ENCODE data around the gene SYNGR2. TPM values are rescaled to one million over a fixed set of nuclear protein-coding genes. Genes with fewer than 3 reads are reported as not detected.
A peak's percentile ranks its signal among the peaks of the same experiment; 100 is the strongest.

Gene SYNGR2
- total RNA-seq, 1 donor from 2014 or later: 206 TPM

DNA sequence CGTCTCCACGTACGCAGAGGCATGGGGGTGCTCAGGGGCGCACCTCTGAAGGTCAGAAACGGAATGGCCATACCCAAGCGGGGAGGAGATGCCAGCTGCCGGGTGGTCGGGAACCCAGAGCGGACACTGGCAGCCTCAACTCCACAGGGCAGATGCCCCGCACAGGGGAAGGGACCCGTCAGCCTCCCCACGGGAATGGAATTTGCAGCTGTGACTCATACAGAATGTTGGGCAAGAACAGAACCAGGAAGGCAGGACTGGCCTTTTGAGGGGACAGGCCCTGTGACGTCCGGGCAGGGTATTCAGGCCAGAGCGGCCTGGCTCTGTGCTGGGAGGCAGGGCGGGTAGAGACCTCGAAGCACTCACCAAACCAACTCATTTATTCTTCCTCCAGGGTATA is 11.0 kb downstream of the SYNGR2 start:
- H3K36me3 ChIP-seq: no peaks in the 10 kb centered on the region
- TF ChIP-seq, protein P1, sequence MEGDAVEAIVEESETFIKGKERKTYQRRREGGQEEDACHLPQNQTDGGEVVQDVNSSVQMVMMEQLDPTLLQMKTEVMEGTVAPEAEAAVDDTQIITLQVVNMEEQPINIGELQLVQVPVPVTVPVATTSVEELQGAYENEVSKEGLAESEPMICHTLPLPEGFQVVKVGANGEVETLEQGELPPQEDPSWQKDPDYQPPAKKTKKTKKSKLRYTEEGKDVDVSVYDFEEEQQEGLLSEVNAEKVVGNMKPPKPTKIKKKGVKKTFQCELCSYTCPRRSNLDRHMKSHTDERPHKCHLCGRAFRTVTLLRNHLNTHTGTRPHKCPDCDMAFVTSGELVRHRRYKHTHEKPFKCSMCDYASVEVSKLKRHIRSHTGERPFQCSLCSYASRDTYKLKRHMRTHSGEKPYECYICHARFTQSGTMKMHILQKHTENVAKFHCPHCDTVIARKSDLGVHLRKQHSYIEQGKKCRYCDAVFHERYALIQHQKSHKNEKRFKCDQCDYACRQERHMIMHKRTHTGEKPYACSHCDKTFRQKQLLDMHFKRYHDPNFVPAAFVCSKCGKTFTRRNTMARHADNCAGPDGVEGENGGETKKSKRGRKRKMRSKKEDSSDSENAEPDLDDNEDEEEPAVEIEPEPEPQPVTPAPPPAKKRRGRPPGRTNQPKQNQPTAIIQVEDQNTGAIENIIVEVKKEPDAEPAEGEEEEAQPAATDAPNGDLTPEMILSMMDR (IDR thresholded peaks at IDR 0.05): no peak
- H3K4me3 ChIP-seq: no peak overlapping the region
- no peaks in the 10 kb centered on the region for H3K27me3 ChIP-seq
- ATAC-seq (peak; percentile 56), DNase-seq (peak; percentile 83)
- no peaks in the 10 kb centered on the region for H3K9me3 ChIP-seq
- intact Hi-C loops (cut with DNase I): loop anchor here (10.0 kb wide), 1 partner anchor 65 kb away; no protein-coding TSS in a partner anchor
- H3K4me1 ChIP-seq: peaks cover 47% of the 10 kb centered on the region
- H3K27ac ChIP-seq: peak overlapping the region; percentile 53

DNA sequence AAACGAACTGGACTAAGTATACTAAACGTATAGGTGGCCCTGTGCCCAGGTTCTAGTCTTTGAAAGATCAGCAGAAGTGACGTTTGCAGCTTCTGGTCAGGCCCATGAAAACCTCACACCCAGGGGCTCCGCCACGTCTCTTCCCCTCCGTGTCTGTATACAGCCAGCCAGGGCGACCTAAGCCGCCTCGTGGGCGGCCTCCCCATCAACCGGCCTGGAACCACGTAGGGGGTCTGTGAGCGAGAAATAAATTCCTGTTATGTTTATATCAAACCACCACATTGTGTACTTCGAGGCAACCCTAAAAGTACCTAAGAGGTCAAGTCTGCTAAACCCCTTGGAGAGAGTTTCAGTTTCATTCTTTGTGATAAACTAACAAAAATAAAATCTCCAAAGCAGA is 11.7 kb downstream of the SYNGR2 start:
- H3K27me3 ChIP-seq: no peaks in the 10 kb centered on the region
- no peaks in the 10 kb centered on the region for H3K9me3 ChIP-seq
- intact Hi-C loops (cut with DNase I): no loop called here
- peak overlapping the region; percentile 53 for H3K27ac ChIP-seq
- H3K36me3 ChIP-seq: no peaks in the 10 kb centered on the region
- TF ChIP-seq, protein P1 (IDR thresholded peaks at IDR 0.05): no peak
- peak overlapping the region; percentile 4 for H3K4me3 ChIP-seq
- H3K4me1 ChIP-seq: peaks cover 40% of the 10 kb centered on the region
- ATAC-seq (no peak), DNase-seq (no peak)

DNA sequence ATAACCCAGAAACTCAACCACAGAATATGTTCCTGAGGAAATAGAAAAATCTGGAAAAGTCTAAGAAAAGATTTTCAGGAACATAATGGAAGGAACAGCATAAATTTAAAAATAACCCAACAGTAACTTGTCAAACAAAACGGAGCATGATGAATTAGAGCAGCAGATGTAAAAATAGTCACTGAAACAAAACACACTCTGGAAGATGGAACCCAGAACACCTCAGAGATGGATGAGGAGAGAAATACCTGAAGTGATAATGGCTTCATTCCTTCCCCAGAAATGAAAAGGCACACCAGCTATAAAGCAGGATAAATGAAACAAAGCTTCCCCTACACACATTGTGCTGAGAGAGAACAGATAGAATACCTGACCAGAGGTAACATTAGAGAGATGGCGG is 12.1 kb downstream of the SYNGR2 start:
- intact Hi-C loops (cut with DNase I): no loop called here
- DNase-seq (no peak), ATAC-seq (no peak)
- TF ChIP-seq, protein P1 (IDR thresholded peaks at IDR 0.05): no peak
- Histone ChIP-seq H3K27ac (peak overlapping the region; percentile 53), H3K36me3 (no peaks in the 10 kb centered on the region), H3K27me3 (no peaks in the 10 kb centered on the region), H3K9me3 (no peaks in the 10 kb centered on the region), H3K4me1 (peaks cover 35% of the 10 kb centered on the region), H3K4me3 (peak overlapping the region; percentile 4)

GRCh38 chr17:78182504-78182903 is 14.1 kb downstream of the SYNGR2 start:
- ATAC-seq (no peak), DNase-seq (no peak)
- no peak overlapping the region for H3K4me3 ChIP-seq
- H3K4me1 ChIP-seq: peaks cover 25% of the 10 kb centered on the region
- H3K27me3 ChIP-seq: no peaks in the 10 kb centered on the region
- H3K27ac ChIP-seq: no peak overlapping the region
- TF ChIP-seq, protein P1 (IDR thresholded peaks at IDR 0.05): no peak
- intact Hi-C loops (cut with DNase I): no loop called here
- H3K36me3 ChIP-seq: no peaks in the 10 kb centered on the region
- H3K9me3 ChIP-seq: no peaks in the 10 kb centered on the region

GRCh38 chr17:78183916-78184315 is 15.5 kb downstream of the SYNGR2 start:
- H3K27me3 ChIP-seq: no peaks in the 10 kb centered on the region
- TF ChIP-seq, protein P1 (IDR thresholded peaks at IDR 0.05): no peak
- no peaks in the 10 kb centered on the region for H3K9me3 ChIP-seq
- no peak for DNase-seq
- no peak for ATAC-seq
- peaks cover 28% of the 10 kb centered on the region for H3K4me1 ChIP-seq
- no peak overlapping the region for H3K27ac ChIP-seq
- no peaks in the 10 kb centered on the region for H3K36me3 ChIP-seq
- no peak overlapping the region for H3K4me3 ChIP-seq
- intact Hi-C loops (cut with DNase I): no loop called here

DNA sequence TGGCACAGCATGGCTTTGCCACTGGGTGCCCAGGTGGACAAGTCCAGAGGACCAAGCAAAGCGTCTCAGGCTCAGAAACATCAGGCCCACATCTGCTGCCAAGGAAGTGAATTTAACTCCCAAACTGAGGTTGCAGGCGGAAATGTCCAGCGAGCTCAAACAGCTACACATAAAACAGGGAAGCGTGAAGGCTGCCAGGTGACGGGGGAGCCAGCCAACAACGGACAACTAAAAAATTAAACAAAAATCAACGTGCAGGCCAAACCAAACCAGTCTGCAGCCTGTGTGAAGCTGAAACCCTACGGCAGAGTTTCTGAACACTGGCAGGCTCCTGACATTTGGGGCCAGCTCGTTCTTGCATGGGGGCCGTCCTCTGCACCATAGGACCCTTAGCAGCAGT is 16.0 kb downstream of the SYNGR2 start:
- no peak for ATAC-seq
- no peaks in the 10 kb centered on the region for H3K9me3 ChIP-seq
- no peak overlapping the region for H3K27ac ChIP-seq
- H3K36me3 ChIP-seq: no peaks in the 10 kb centered on the region
- TF ChIP-seq, protein P1 (IDR thresholded peaks at IDR 0.05): no peak
- DNase-seq: no peak
- no peaks in the 10 kb centered on the region for H3K27me3 ChIP-seq
- no peak overlapping the region for H3K4me3 ChIP-seq
- intact Hi-C loops (cut with DNase I): no loop called here
- H3K4me1 ChIP-seq: peaks cover 24% of the 10 kb centered on the region
